SK-N-DZ (cell line): ENCODE measurements around the gene UBALD2.

Experiments used
- DNase-seq: peaks from one replicate; pipeline ENCODE4 v3.0.0-alpha.2; 2015; ENCODE audit warnings: low spot score
- small RNA-seq, 2 experiments: library from RNA; depleted of rRNA; stranded (forward); fragments of <200 nt; gene quantifications; one replicate each; pipeline ENCODE3, GENCODE V24; 2014

Gene UBALD2

DNA sequence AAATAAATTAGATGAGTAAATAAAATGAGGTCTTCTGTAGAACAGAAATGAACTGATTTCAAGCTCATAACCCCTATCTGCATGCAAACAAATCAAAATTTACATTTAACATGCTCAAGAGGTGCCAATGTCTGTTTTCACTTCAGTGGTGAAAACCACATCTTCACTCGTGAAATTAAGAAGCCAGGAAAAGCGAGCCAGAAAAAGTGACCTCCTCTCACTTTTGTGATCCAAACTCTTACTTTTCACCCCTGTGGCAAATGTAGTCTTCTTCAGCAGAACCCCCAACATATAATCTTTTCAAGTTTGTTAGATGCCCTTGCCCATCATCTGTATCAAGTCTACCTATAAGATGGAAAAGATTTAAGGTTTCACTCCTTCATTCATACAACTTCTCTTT lies 52.4 kb downstream of the UBALD2 start:
- DNase-seq: no peak

DNA sequence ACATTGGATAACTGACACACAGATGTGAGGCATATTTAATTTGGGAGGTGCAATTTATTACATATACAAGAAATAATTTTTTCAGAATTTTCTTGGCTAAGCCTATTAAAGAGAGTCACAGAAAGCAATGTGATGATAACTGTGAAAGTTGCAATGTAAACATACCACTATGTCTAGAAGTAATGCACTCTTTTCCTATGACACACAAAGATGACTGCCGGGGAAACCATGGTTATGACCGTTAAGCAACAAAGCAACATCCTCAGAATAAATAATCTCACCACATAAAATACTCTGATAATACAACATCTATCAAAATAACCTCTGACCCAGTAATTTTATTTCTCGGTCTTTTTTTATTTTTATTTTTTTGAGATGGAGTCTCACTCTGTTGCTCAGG lies 53.4 kb downstream of the UBALD2 start:
- no peak for DNase-seq

Small RNA genes within 50 kb of the gene (small RNA-seq; reads per million reads assigned to genes)
- 0 reads per million in 2 experiments for gene RF00019
